ENCODE measurements around the gene TMEM140. TPM values are rescaled to one million over a fixed set of nuclear protein-coding genes. Genes with fewer than 3 reads are reported as not detected.
"Not testable (repeated sequence)": the region's sequence is repeated elsewhere in the genome, so short reads cannot be mapped to it uniquely, and the experiment has no call there.

The TMEM140 gene
- total RNA-seq, 4 donors from 2014 or later, result 12.8 to 33.1 (median 14.3) TPM

DNA sequence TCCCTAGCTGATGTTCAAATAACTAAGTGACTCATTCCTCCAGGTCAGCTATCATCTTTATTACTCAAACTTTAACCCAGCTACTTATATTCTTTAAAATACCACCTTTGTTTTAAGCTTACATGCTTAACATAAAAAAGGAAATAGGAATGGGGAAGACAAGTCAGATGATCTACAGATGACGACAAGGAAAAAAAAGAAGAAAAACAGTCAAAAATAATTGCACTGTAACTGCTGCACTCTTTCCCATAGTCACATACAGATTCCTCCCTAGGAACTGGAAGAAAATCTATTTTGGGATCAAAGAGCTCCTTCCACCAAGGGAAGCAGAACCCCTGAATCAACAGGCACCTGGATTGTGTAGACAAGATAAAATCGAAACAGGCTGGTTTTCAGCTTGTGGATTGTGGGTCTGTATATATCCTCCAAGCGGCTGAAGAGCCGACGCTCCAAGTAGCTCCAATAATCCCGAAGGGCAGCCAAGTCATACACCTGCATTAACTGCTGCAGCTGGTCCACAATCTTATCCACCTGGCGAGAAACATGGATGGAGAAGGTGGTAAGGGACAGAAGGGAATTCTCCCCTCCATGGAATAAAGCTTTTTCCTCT lies 61.5 kb downstream of the TMEM140 start:
- TF ChIP-seq POLR2A (IDR thresholded peaks at IDR 0.05), result no peak
- TF ChIP-seq, protein P1, sequence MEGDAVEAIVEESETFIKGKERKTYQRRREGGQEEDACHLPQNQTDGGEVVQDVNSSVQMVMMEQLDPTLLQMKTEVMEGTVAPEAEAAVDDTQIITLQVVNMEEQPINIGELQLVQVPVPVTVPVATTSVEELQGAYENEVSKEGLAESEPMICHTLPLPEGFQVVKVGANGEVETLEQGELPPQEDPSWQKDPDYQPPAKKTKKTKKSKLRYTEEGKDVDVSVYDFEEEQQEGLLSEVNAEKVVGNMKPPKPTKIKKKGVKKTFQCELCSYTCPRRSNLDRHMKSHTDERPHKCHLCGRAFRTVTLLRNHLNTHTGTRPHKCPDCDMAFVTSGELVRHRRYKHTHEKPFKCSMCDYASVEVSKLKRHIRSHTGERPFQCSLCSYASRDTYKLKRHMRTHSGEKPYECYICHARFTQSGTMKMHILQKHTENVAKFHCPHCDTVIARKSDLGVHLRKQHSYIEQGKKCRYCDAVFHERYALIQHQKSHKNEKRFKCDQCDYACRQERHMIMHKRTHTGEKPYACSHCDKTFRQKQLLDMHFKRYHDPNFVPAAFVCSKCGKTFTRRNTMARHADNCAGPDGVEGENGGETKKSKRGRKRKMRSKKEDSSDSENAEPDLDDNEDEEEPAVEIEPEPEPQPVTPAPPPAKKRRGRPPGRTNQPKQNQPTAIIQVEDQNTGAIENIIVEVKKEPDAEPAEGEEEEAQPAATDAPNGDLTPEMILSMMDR (IDR thresholded peaks at IDR 0.05), result no peak
- no peak for DNase-seq
- Histone ChIP-seq H3K4me1 (peaks cover 0 to 5% of the 10 kb centered on the region in 2 donors), H3K36me3 (peaks cover 0 to 4% of the 10 kb centered on the region in 2 donors), H3K27ac (no peak overlapping the region), H3K4me3 (replicated peaks in 1 of 3) (no peak overlapping the region), H3K27me3 (no peaks in the 10 kb centered on the region), H3K9me3 (no peaks in the 10 kb centered on the region)
- 93% methylated on average over 7 of the region's 7 CpGs for WGBS, 2 donors
- intact Hi-C loops (cut with DNase I), result no loop called here

DNA sequence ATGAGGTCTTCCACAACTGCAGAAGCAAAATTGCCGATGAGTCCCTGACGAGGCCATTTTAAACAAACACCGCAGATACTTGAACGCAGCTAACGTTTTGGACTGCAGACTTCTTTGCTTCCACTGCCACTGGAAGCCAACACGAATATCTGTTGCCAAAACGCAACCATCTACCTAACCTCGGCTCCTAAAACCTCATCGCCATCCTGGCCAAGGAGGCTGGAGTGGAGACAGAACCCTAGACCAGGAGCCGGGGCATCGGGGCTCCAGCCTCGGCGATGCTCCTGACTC lies 63.0 kb downstream of the TMEM140 start:
- intact Hi-C loops (cut with DNase I), result no loop called here

DNA sequence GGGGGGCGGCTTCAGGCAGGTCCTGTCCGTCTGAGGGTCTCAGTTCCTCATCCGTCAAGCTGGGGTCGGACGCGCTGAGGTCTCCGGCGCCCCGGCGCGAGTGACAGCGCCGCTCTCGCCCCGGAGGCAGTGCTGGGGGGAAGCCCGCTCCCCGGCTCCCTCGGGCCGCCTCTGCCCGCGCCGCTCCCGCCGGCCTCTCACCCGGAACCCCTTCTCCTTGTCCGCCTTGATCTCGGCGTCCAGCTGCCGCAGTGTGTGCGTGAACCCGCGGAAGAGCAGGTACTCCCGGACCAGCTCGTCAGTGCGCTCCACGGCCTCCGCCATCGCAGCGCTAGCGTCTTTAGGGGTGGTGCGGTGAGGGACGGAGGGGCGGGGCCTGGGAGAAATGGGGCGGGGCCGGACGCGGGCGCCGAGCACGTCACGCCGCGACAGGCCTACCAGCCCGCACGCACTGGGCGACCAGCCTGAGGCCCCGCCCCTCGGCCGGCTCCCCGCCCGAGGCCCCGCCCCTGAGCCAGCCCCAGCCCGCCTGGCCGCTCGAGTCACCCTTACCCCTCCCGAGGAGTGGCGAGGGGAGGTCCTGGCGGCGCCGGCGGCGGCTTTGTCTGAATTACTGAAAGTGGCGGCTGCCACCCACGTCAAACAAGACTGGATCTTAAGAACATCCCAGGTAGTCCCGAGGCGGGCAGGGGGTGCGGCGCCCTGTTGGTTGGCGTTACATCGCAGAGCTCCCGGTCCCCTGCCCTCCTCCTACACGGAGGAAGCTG lies 63.5 kb downstream of the TMEM140 start, which contains the start of gene WDR91:
TSS of gene WDR91 (minus strand) at position 348 of the 767 bp plus-strand sequence. CDS start at position 324, 24 bp downstream.
- Histone ChIP-seq H3K36me3 (no peaks in the 10 kb centered on the region), H3K4me3 (replicated peaks in 1 of 3) (peak within 1 kb of the TSS; percentile 43 to 97 (median 71)), H3K27me3 (no peaks in the 10 kb centered on the region), H3K4me1 (peaks cover 0 to 5% of the 10 kb centered on the region in 2 donors), H3K27ac (peak within 1 kb of the TSS; percentile 70 to 91 (median 73)), H3K9me3 (no peaks in the 10 kb centered on the region)
- DNase-seq, result peak; percentile 95 to 96
- intact Hi-C loops (cut with DNase I), result no loop called here
- TF ChIP-seq, protein P1 (IDR thresholded peaks at IDR 0.05), result peak in 2 of 6 experiments; percentile 4 to 19
- TF ChIP-seq POLR2A (IDR thresholded peaks at IDR 0.05), result peak in 1 of 2 donors; percentile 93
- WGBS, 2 donors, result 0 to 1% methylated on average over 10 to 25 of the region's 82 CpGs

More for the DNA sequence above, 63.0 kb downstream of the TMEM140 start:
- peaks cover 0 to 5% of the 10 kb centered on the region in 2 donors for H3K4me1 ChIP-seq
- DNase-seq, result no peak
- H3K4me3 ChIP-seq (replicated peaks in 1 of 3), result peak overlapping the region; percentile 43 to 97 (median 71)
- peak overlapping the region; percentile 64 to 91 (median 73) for H3K27ac ChIP-seq
- WGBS, 2 donors, result 1 to 4% methylated on average over 8 of the region's 13 CpGs
- H3K27me3 ChIP-seq, result no peaks in the 10 kb centered on the region
- no peaks in the 10 kb centered on the region for H3K9me3 ChIP-seq
- no peaks in the 10 kb centered on the region for H3K36me3 ChIP-seq
- no peak for TF ChIP-seq POLR2A (IDR thresholded peaks at IDR 0.05)
- TF ChIP-seq, protein P1 (IDR thresholded peaks at IDR 0.05), result no peak

DNA sequence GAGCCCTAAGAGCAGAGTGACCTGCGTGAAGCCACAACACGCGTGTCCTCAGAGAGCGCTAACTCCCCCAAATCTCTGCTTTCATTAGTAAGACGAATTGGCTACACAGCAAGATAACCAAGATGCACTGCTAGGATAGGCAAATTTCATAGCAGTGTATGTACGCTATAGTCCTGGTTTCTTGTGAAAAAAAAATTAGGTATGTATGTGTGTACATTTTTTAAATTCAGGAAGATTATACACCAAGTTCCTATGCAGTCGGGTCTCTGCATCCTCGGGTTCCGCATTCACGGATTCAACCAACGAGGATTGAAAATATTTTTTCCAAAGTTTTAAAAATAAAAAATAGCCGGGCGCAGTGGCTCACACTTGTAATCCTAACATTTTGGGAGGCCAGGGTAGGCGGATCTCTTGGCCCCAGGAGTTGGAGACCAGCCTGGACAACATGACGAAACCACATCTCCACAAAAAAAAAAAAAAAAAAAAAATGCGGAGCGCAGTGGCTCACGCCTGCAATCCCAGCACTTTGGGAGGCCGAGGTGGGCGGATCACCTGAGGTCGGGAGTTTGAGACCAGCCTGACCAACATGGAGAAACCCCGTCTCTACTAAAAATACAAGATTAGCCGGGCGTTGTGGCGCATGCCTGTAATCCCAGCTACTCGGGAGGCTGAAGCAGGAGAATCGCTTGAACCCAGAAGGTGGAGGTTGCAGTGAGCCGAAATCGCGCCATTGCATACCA lies 64.2 kb downstream of the TMEM140 start:
- H3K27ac ChIP-seq, result peak overlapping the region; percentile 35 to 70 (median 39)
- H3K27me3 ChIP-seq; H3K4me1 ChIP-seq; DNase-seq; intact Hi-C loops (cut with DNase I); H3K36me3 ChIP-seq; H3K9me3 ChIP-seq: not testable (repeated sequence)
- H3K4me3 ChIP-seq (replicated peaks in 1 of 3), result peak overlapping the region in 2 of 3 donors; percentile 54 to 71
- 56 to 57% methylated on average over 30 of the region's 30 CpGs for WGBS, 2 donors

DNA sequence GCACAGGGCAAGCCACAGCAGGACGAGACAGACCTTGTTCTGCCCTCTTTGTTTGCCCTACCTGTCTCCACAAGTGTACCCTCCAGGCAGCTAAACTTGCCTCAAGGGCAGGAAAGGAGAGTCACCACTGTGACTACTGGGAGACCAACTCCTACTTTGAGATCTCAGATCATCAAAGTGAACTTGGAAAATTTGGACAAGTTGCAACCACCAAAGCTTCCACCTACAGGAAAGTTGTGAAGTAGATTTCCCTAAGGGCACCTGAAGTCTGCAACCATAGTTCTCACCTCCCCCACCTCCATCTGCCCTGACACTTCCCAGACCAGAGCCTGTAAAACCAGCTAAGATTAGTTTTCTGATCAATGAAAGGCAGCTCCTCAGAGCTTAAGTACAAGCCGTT lies 66.0 kb downstream of the TMEM140 start:
- WGBS, 2 donors, result 66 to 80% methylated on average over 2 of the region's 2 CpGs
- intact Hi-C loops (cut with DNase I), result no loop called here

More for the DNA sequence above, 66.0 kb downstream of the TMEM140 start:
- peaks cover 0 to 5% of the 10 kb centered on the region in 2 donors for H3K4me1 ChIP-seq
- H3K27me3 ChIP-seq, result no peaks in the 10 kb centered on the region
- H3K36me3 ChIP-seq, result no peaks in the 10 kb centered on the region
- TF ChIP-seq, protein P1 (IDR thresholded peaks at IDR 0.05), result no peak
- no peak for TF ChIP-seq POLR2A (IDR thresholded peaks at IDR 0.05)
- H3K4me3 ChIP-seq (replicated peaks in 1 of 3), result no peak overlapping the region
- H3K9me3 ChIP-seq, result no peaks in the 10 kb centered on the region
- DNase-seq, result no peak
- no peak overlapping the region for H3K27ac ChIP-seq
